GM12891 (cell line): ENCODE data around the gene TNFAIP8.

Experiments used
- POLR2A ChIP-seq: IDR thresholded peaks from 2 replicates; pipeline ENCODE4 v1.6.1; 2011; ENCODE audit warnings: low read depth, low read length, control low read depth
- POLR2AphosphoS5 ChIP-seq: IDR thresholded peaks from 2 replicates; pipeline ENCODE4 v1.6.1; 2011; ENCODE audit warnings: low read depth, low read length, control low read depth
- SPI1 ChIP-seq: IDR thresholded peaks from 2 replicates; pipeline ENCODE4 v1.6.1; 2011; ENCODE audit warnings: low read depth, low read length, control low read depth
- TAF1 ChIP-seq: IDR thresholded peaks from 2 replicates; pipeline ENCODE4 v1.6.1; 2011; ENCODE audit warnings: low read depth, low read length, control low read depth

DNA sequence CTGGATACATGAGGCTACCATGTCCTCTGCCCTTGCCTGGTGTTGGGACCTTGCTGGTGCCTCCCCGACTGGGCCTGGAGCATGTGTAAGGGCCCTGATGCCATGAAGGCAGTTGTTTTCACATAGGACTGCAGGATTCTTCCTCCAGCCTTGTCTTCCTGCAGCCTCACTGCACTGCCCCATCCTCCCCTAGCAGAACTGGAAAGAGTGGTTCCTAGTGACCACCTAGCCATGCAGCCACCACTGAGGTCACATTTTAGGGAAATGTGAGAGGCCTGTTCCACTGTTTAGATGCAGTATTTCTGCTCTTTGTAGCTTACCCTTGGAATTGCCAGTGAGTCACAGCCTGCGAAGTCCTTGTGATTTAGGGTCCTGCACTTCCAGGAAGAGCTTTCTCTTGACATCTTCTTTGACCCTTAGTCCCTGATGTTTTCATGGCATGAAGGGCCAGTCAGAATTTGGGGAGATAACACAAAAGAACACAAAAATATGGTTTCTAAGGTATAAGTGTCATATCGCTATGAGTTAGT is 24.2 kb upstream of the TNFAIP8 start:
- no peak for TF ChIP-seq POLR2A
- TF ChIP-seq POLR2AphosphoS5: no peak
- TF ChIP-seq TAF1: no peak
- TF ChIP-seq SPI1: no peak
